Epithelial cell of esophagus (primary cell): Measurements from ENCODE around the gene MAP3K4.

Experiments used
- DNase-seq: peaks from one replicate; pipeline ENCODE4 v3.0.0; 2010; ENCODE audit warnings: low read depth
- H3K4me3 ChIP-seq: 2 replicates; pipeline ENCODE4 v1.5.1; 2011; ENCODE audit warnings: mild to moderate bottlenecking, low read length, control low read depth
- CTCF ChIP-seq: IDR thresholded peaks from 2 replicates; pipeline ENCODE4 v1.5.1; 2011; ENCODE audit warnings: low read depth, mild to moderate bottlenecking, low read length, control low read depth, inconsistent platforms; ENCODE audit not compliant: insufficient read depth; ENCODE audit errors: missing control alignments

MAP3K4 gene

GRCh38 chr6:161057103-161058091, 65.8 kb downstream of the MAP3K4 start:
- no peak for TF ChIP-seq CTCF
- DNase-seq, result peak; percentile 92
- no peak overlapping the region for H3K4me3 ChIP-seq

GRCh38 chr6:161058741-161059140, 67.2 kb downstream of the MAP3K4 start:
- TF ChIP-seq CTCF, result no peak
- DNase-seq, result no peak
- no peak overlapping the region for H3K4me3 ChIP-seq

GRCh38 chr6:161061576-161061975, 70.0 kb downstream of the MAP3K4 start:
- no peak overlapping the region for H3K4me3 ChIP-seq
- no peak for DNase-seq
- no peak for TF ChIP-seq CTCF

GRCh38 chr6:161064915-161065314, 73.3 kb downstream of the MAP3K4 start:
- no peak for TF ChIP-seq CTCF
- DNase-seq, result no peak
- no peak overlapping the region for H3K4me3 ChIP-seq

GRCh38 chr6:161066511-161066910, 74.9 kb downstream of the MAP3K4 start:
- peak; percentile 22 for DNase-seq
- TF ChIP-seq CTCF, result no peak

GRCh38 chr6:161067749-161068148, 76.2 kb downstream of the MAP3K4 start:
- no peak overlapping the region for H3K4me3 ChIP-seq
- no peak for DNase-seq
- TF ChIP-seq CTCF, result no peak

More at GRCh38 chr6:161066511-161066910, 74.9 kb downstream of the MAP3K4 start:
- no peak overlapping the region for H3K4me3 ChIP-seq

GRCh38 chr6:161068321-161068741, 76.8 kb downstream of the MAP3K4 start:
- H3K4me3 ChIP-seq, result no peak overlapping the region
- no peak for DNase-seq
- TF ChIP-seq CTCF, result no peak
